Measurements from ENCODE around the gene KLHL28.
"Not testable (repeated sequence)": the region's sequence is repeated elsewhere in the genome, so short reads cannot be mapped to it uniquely, and the experiment has no call there.

The KLHL28 gene

GRCh38 chr14:44897041-44897844 is 64.5 kb downstream of the KLHL28 start:
- peak; percentile 94 for DNase-seq (ENCODE audit: low read depth)

- no peak for DNase-seq (ENCODE audit: low read depth)
These were observed 65.3 kb downstream of the KLHL28 start for GRCh38 chr14:44896275-44897040.

DNA sequence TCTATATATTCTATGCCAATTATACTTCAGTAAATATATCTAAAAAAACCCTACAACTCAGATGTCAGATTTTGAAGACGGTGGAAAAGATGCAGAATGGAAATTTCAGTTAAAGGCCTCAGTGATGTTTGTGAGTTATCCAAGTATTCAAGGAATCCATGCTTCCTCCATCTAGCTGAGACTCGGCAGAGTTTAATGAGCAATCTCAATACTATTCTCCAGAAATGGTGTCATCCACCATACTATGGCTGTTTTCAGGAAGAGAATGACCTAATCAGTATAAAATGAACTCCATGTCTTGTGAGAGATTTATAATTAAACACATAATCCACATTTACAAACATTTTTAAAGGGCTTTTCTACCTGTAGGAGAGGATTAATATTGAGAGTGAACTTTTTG is 66.0 kb downstream of the KLHL28 start:
- DNase-seq (ENCODE audit: low read depth) = no peak

DNA sequence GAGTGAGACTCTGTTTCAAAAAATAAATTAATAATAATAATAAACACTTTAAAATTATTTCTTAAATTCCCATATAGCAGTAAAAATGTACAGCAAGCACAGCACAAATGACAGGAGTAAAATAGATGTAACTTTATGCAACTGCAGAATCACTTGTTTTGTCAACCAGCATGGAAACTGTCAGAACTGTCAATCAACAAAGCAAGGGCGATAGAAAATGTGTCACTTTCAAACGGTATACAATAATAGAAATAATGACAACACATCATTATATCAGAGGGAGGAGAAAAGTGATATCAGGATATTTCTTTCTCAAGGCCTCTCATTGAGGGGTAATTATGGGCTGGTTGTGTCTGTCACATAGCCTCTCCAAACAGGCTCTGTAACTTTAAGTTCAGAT is 68.2 kb downstream of the KLHL28 start:
- no peak for DNase-seq (ENCODE audit: low read depth)

DNA sequence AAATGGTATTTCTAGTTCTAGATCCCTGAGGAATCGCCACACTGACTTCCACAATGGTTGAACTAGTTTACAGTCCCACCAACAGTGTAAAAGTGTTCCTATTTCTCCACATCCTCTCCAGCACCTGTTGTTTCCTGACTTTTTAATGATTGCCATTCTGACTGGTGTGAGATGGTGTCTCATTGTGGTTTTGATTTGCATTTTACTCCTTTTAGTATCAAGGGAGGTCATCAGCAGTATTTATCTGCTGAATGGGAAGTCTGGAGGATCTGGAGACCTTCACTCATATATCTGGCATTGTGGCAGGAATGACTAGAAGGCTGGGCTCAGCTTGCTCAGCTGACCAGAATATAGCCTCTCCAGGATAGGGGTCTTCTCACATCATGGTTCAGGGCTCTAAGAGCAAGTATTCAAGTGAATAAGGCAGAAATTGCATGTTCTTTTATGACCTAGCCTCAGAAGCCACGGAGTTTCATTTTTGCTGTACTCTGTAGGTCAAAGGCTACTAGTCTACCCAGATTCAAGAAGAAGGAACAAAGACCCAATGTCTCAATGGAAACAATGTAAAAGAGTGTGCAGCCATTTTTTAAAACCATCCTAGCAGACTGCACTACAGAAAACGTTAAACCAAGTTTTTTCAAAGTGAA is 69.9 kb downstream of the KLHL28 start:
- DNase-seq (ENCODE audit: low read depth) = not testable (repeated sequence)

GRCh38 chr14:44889595-44890471 is 71.9 kb downstream of the KLHL28 start:
- no peak for DNase-seq (ENCODE audit: low read depth)

GRCh38 chr14:44887596-44887955 is 74.2 kb downstream of the KLHL28 start:
- DNase-seq (ENCODE audit: low read depth) = no peak

- DNase-seq (ENCODE audit: low read depth) = no peak
These were observed 74.7 kb downstream of the KLHL28 start for GRCh38 chr14:44886860-44887595.

GRCh38 chr14:44880791-44881190 is 81.0 kb downstream of the KLHL28 start:
- DNase-seq (ENCODE audit: low read depth) = no peak
